Skeletal muscle satellite cell (primary cell): ENCODE measurements around the gene NCAPH2. TPM values are rescaled to one million over a fixed set of nuclear protein-coding genes. Genes with fewer than 3 reads are reported as not detected.
A peak's percentile ranks its signal among the peaks of the same experiment; 100 is the strongest.

Experiments used
- H3K27me3 ChIP-seq: 2 replicates; pipeline ENCODE4 v1.7.0; 2013; ENCODE audit warnings: low read length; ENCODE audit not compliant: control insufficient read depth, insufficient read depth
- H3K36me3 ChIP-seq: 2 replicates; pipeline ENCODE4 v1.7.0; 2013; ENCODE audit warnings: mild to moderate bottlenecking, control low read depth, low read length; ENCODE audit not compliant: insufficient read depth
- H3K4me1 ChIP-seq: 2 replicates; pipeline ENCODE4 v1.7.0; 2013; ENCODE audit warnings: low read length; ENCODE audit not compliant: control insufficient read depth, insufficient read depth
- H3K4me2 ChIP-seq: 2 replicates; pipeline ENCODE4 v1.7.0; 2013; ENCODE audit warnings: mild to moderate bottlenecking, low read length
- H3K4me3 ChIP-seq: 2 replicates; pipeline ENCODE4 v1.7.0; 2013; ENCODE audit warnings: low read length
- H3K9ac ChIP-seq: 2 replicates; pipeline ENCODE4 v1.7.0; 2013; ENCODE audit warnings: mild to moderate bottlenecking, low read depth, low read length, moderate library complexity
- H3K9me3 ChIP-seq: replicated peaks from 2 replicates; pipeline ENCODE4 v1.7.0; 2013; ENCODE audit warnings: mild to moderate bottlenecking, control low read depth, low read length
- total RNA-seq: library from RNA; depleted of rRNA; stranded (reverse); fragments of >200 nt; gene quantifications from 2 replicates; pipeline ENCODE4 v1.2.3, GENCODE V29; 2012; rRNA removed

NCAPH2 gene
- total RNA-seq, result 34.0 and 40.6 TPM in 2 replicates

DNA sequence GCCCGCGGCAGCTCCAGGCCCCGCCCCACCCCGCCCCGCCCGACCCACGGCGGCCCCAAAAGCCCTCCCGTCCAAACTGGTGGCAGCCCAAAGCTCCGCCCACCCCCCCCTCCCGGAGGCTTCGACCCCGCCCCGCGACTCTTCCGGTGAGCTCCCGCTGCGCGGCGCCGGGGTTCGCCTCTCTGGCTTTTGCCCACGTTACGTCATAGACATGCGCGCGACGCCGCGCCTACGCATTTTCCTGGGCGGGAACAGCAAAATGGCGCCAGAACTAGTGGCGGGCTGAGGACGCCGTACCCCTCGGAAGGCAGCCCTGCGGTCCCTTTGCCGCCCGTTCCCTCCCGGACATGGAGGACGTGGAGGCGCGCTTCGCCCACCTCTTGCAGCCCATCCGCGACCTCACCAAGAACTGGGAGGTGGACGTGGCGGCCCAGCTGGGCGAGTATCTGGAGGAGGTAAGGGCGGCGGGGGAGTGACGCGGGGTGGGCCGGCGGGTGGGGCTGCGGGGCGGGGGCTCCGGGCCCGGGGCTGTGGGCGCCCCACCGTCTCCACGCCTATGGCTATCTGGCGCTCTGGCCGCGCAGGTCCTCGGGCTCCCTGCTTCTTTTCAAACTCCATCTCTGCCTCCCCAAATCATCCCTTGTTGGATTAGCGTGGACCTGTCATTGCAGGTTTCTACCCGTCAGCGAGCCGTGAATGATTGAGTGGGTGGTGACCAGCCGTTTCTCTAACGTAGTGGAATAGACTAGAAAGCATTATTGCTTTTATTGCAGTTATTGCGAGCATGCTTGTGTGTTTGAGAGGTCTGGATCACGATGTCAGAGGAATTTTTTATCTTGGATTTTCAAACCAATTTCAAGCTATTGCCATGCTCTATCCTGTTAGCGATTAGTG is at the start of gene NCAPH2:
NCAPH2 (plus strand) TSS at position 234 of the 894 bp plus-strand sequence; CDS start at position 348, 114 bp downstream.
- H3K9ac ChIP-seq, result peak within 1 kb of the TSS; percentile 96
- no peaks in the 10 kb centered on the region for H3K27me3 ChIP-seq
- peak within 1 kb of the TSS; percentile 100 for H3K4me2 ChIP-seq
- peaks cover 15% of the 10 kb centered on the region for H3K36me3 ChIP-seq
- H3K4me1 ChIP-seq, result peaks cover 17% of the 10 kb centered on the region
- H3K9me3 ChIP-seq, result no peaks in the 10 kb centered on the region
- peak within 1 kb of the TSS; percentile 100 for H3K4me3 ChIP-seq

GRCh38 chr22:50459016-50459415 is 49.0 kb upstream of the NCAPH2 start:
- H3K9me3 ChIP-seq, result no peaks in the 10 kb centered on the region
- H3K4me1 ChIP-seq, result no peaks in the 10 kb centered on the region
- no peak overlapping the region for H3K4me3 ChIP-seq
- H3K36me3 ChIP-seq, result peaks cover 65% of the 10 kb centered on the region
- no peak overlapping the region for H3K4me2 ChIP-seq
- no peaks in the 10 kb centered on the region for H3K27me3 ChIP-seq
- H3K9ac ChIP-seq, result no peak overlapping the region

DNA sequence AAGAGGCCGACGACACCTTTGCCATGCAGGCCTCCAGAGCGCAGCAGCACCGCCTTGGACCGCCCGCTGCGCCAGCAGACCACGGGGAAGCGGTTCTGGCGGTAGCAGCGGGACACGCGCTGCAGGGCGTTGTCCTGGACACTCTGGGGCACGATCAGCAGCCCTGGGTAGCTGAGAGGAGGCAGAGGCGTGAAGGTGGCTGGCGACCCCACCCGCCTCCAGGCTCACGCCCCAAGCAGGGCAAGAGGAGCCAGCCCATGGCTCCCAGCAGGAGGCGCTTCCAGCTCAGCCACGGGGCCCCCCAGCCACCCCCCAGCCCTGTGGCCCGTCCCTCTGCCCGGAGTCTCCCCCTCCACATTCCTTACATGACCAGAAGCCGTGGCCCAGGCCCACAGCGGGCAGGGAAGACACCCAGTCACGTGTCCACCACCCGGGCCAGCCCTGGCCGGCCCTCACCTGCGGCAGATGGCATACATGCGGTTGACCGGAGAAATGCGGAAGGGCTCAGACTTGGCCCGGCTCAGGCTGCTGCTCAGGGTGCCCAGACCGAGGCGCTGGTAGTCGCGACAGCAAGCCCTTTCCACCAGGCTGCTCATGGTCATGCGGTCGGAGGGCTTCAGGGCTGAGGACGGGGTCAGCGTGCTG is 48.4 kb upstream of the NCAPH2 start:
- Histone ChIP-seq H3K36me3 (peaks cover 64% of the 10 kb centered on the region), H3K9ac (no peak overlapping the region), H3K4me1 (no peaks in the 10 kb centered on the region), H3K9me3 (no peaks in the 10 kb centered on the region), H3K27me3 (no peaks in the 10 kb centered on the region), H3K4me2 (no peak overlapping the region), H3K4me3 (no peak overlapping the region)

GRCh38 chr22:50460938-50461337 is 47.1 kb upstream of the NCAPH2 start:
- Histone ChIP-seq H3K36me3 (peaks cover 69% of the 10 kb centered on the region), H3K4me1 (no peaks in the 10 kb centered on the region), H3K4me3 (no peak overlapping the region)

DNA sequence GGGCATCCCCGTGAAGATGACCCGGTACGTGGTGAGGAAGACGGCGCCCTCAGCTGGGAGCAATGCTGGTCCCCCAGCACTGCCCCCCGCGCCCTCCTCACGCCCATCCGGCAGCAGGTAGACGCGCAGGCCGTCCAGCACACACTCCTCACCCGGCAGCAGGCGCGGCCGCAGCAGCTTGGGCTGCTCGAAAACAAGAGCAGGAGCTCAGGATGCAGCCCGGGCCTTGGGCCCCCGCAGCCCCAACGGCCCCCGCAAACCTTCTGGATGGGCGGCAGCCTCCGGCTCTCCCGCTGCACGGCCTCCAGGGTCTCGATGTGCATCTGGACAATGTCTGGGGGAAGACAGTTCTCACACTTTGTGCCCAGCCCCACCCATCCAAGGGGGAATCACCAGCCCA is 46.5 kb upstream of the NCAPH2 start:
- Histone ChIP-seq H3K4me1 (no peaks in the 10 kb centered on the region), H3K27me3 (no peaks in the 10 kb centered on the region), H3K9ac (no peak overlapping the region), H3K4me2 (no peak overlapping the region), H3K9me3 (no peaks in the 10 kb centered on the region), H3K4me3 (no peak overlapping the region), H3K36me3 (peaks cover 74% of the 10 kb centered on the region)

More at GRCh38 chr22:50460938-50461337, 47.1 kb upstream of the NCAPH2 start:
- H3K9me3 ChIP-seq, result no peaks in the 10 kb centered on the region
- H3K9ac ChIP-seq, result no peak overlapping the region
- no peaks in the 10 kb centered on the region for H3K27me3 ChIP-seq
- H3K4me2 ChIP-seq, result no peak overlapping the region

GRCh38 chr22:50461979-50462540 is 46.0 kb upstream of the NCAPH2 start:
- H3K9me3 ChIP-seq, result no peaks in the 10 kb centered on the region
- no peak overlapping the region for H3K4me3 ChIP-seq
- H3K27me3 ChIP-seq, result no peaks in the 10 kb centered on the region
- no peaks in the 10 kb centered on the region for H3K4me1 ChIP-seq
- no peak overlapping the region for H3K4me2 ChIP-seq
- no peak overlapping the region for H3K9ac ChIP-seq
- H3K36me3 ChIP-seq, result peaks cover 74% of the 10 kb centered on the region

GRCh38 chr22:50463188-50463900 is 44.7 kb upstream of the NCAPH2 start:
- H3K27me3 ChIP-seq, result no peaks in the 10 kb centered on the region
- H3K9me3 ChIP-seq, result no peaks in the 10 kb centered on the region
- no peak overlapping the region for H3K4me3 ChIP-seq
- no peak overlapping the region for H3K4me2 ChIP-seq
- H3K9ac ChIP-seq, result no peak overlapping the region
- H3K4me1 ChIP-seq, result no peaks in the 10 kb centered on the region
- H3K36me3 ChIP-seq, result peaks cover 71% of the 10 kb centered on the region

- no peaks in the 10 kb centered on the region for H3K27me3 ChIP-seq
- no peaks in the 10 kb centered on the region for H3K9me3 ChIP-seq
- no peak overlapping the region for H3K4me2 ChIP-seq
- H3K4me1 ChIP-seq, result peaks cover 4% of the 10 kb centered on the region
- H3K4me3 ChIP-seq, result no peak overlapping the region
- no peak overlapping the region for H3K9ac ChIP-seq
- H3K36me3 ChIP-seq, result peaks cover 61% of the 10 kb centered on the region
Observed at GRCh38 chr22:50464451-50464850, 43.6 kb upstream of the NCAPH2 start.

DNA sequence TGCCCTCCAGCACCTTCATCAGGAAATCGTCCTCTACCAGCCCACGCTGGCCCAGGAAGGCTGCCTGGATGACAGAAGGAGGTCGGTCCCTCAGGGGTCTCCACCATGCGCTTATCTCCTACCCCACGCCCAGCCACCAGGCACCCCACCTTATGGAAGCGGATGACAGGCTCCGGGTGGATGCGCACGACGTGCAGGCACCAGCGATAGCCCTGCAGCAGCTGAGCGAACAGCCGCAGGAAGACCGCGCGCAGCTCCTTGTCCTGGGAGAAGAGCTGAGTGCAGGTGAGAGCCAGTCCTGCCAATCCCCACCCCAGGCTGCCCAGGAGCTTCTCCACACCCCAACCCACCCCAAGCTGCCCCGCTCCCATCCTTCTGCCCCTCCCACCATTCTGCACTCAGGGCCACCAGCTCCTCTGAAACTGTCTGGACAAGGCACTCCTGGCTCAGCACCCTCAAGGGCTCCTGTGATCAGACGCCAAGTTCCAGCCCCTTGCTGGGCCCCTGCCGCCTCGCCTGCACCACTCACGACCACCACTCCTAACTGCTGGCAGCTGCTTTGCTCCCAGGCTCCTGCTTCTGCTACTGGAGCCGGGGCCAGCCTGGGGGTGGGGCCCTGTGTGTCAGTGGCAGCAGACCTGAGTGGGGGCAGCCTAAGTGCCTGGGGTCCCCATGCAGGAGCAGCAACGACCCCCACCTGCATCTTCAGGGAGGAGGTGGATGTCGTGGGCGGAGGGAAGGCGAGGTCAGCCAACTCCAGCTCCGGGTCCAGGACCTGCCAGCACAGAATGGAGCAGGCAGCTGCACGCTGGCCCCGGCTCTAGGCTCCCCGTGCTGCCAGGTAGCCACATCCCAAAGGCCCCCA is 42.7 kb upstream of the NCAPH2 start:
- no peaks in the 10 kb centered on the region for H3K27me3 ChIP-seq
- H3K9ac ChIP-seq, result no peak overlapping the region
- H3K4me1 ChIP-seq, result peaks cover 13% of the 10 kb centered on the region
- no peaks in the 10 kb centered on the region for H3K9me3 ChIP-seq
- peaks cover 58% of the 10 kb centered on the region for H3K36me3 ChIP-seq
- H3K4me3 ChIP-seq, result no peak overlapping the region
- no peak overlapping the region for H3K4me2 ChIP-seq

GRCh38 chr22:50467341-50467740 is 40.7 kb upstream of the NCAPH2 start:
- peaks cover 43% of the 10 kb centered on the region for H3K36me3 ChIP-seq
- H3K9ac ChIP-seq, result no peak overlapping the region
- H3K4me2 ChIP-seq, result no peak overlapping the region
- H3K27me3 ChIP-seq, result no peaks in the 10 kb centered on the region
- no peaks in the 10 kb centered on the region for H3K9me3 ChIP-seq
- no peak overlapping the region for H3K4me3 ChIP-seq
- peaks cover 26% of the 10 kb centered on the region for H3K4me1 ChIP-seq
